Breast epithelium (tissue), 3 donors: Measurements from ENCODE around the gene GSTT2.

ENCODE experiments used
- POLR2A ChIP-seq: fragments of 450-650 bp; IDR thresholded peaks from one replicate; pipeline ENCODE4 v1.6.1; 2016; ENCODE audit warnings: antibody characterized with exemption, mild to moderate bottlenecking, moderate library complexity
- TF ChIP-seq, protein P1 (sequence below), 3 donors: fragments of 450-650 bp; IDR thresholded peaks; one replicate each; pipeline ENCODE4 v1.5.1; 2016 to 2017; ENCODE audit warnings: antibody characterized with exemption in 3 of 3, mild to moderate bottlenecking in 3 of 3, moderate library complexity in 3 of 3

DNA sequence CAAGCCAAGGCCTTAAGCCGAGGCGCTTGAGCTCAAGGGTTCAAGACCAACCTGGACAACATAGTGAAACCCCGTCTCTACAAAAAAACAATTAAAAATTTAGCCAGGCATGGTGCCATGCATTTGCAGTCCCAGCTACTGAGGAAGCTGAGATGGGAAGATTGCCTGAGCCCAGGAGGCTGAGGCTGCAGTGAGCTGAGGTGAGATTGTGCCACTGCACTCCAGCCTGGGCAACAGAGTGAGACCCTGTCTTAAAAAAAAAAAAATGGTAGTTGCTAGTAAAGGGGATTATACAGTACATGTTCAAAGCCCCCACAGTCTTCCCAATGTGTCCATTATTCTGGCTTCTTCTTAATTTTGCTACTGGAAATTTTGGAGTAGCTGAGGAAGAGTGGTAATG is 49.4 kb downstream of the GSTT2 start:
- TF ChIP-seq, protein P1, sequence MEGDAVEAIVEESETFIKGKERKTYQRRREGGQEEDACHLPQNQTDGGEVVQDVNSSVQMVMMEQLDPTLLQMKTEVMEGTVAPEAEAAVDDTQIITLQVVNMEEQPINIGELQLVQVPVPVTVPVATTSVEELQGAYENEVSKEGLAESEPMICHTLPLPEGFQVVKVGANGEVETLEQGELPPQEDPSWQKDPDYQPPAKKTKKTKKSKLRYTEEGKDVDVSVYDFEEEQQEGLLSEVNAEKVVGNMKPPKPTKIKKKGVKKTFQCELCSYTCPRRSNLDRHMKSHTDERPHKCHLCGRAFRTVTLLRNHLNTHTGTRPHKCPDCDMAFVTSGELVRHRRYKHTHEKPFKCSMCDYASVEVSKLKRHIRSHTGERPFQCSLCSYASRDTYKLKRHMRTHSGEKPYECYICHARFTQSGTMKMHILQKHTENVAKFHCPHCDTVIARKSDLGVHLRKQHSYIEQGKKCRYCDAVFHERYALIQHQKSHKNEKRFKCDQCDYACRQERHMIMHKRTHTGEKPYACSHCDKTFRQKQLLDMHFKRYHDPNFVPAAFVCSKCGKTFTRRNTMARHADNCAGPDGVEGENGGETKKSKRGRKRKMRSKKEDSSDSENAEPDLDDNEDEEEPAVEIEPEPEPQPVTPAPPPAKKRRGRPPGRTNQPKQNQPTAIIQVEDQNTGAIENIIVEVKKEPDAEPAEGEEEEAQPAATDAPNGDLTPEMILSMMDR (IDR thresholded peaks at IDR 0.05): no peak
- no peak for TF ChIP-seq POLR2A
